DOHH2 (cell line): ENCODE results near the gene GAGE10.
A peak's percentile ranks its signal among the peaks of the same experiment; 100 is the strongest.

Experiments used
- CTCF ChIP-seq: fragments of 200-600 bp; sonication (generic); IDR thresholded peaks from one replicate; pipeline ENCODE4 v1.5.1; 2014; ENCODE audit warnings: antibody characterized with exemption, mild to moderate bottlenecking, low read depth, low read length; ENCODE audit not compliant: poor library complexity, severe bottlenecking
- EZH2phosphoT487 ChIP-seq: fragments of 200-600 bp; sonication (generic); IDR thresholded peaks from 2 replicates; pipeline ENCODE4 v1.6.1; 2017; ENCODE audit warnings: borderline replicate concordance, mild to moderate bottlenecking, antibody characterized with exemption, low read length, moderate library complexity, mixed read lengths

- TF ChIP-seq CTCF (peak; percentile 66), EZH2phosphoT487 (no peak)
Observed at GRCh38 chrX:49291615-49292337, 11.7 kb upstream of the GAGE10 start.
